ENCODE data around the gene CHTF18. TPM values are rescaled to one million over a fixed set of nuclear protein-coding genes. Genes with fewer than 3 reads are reported as not detected.

Gene CHTF18
- total and polyA plus RNA-seq, 2 of the 4 experiments (the other 2 are of a cell fraction) = 3.2 to 21.4 TPM

GRCh38 chr16:824601-825000, 36.2 kb downstream of the CHTF18 start:
- Histone ChIP-seq H2AFZ (replicated peaks; ENCODE audit: low read length, poor library complexity) (peak overlapping the region; percentile 67), H3K27me3 (ENCODE audit: control insufficient read depth, insufficient read depth, low read length) (peaks cover 30% of the 10 kb centered on the region), H4K91ac (ENCODE audit: insufficient read depth, low read depth, low read length) (no peak overlapping the region), H2AK9ac (replicated peaks; ENCODE audit: low read depth, low read length, poor library complexity) (no peak overlapping the region), H2BK20ac (ENCODE audit: low read depth, low read length) (no peak overlapping the region), H2BK120ac (ENCODE audit: low read depth, low read length) (no peak overlapping the region), H3K4me1 (ENCODE audit: control insufficient read depth, insufficient read depth, low read length) (peaks cover 4% of the 10 kb centered on the region; the same call in 1 of the 2 replicates), H3K23ac (ENCODE audit: low read depth, low read length) (no peak overlapping the region), H3K9me3 (ENCODE audit: control insufficient read depth, insufficient read depth, low read length) (no peaks in the 10 kb centered on the region), H3K4ac (ENCODE audit: low read depth, low read length) (no peak overlapping the region), H3K36me3 (ENCODE audit: control insufficient read depth, insufficient read depth, low read length) (no peaks in the 10 kb centered on the region), H3K9me1 (ENCODE audit: insufficient read depth, low read length) (no peaks in the 10 kb centered on the region; the same call in 1 of the 2 replicates), H3K14ac (replicated peaks; ENCODE audit: low read depth, low read length) (no peak overlapping the region), H3K79me1 (ENCODE audit: low read depth in 1 of 2, low read length in 2 of 2) (no peaks in the 10 kb centered on the region), H4K20me1 (ENCODE audit: insufficient read depth, low read length) (no peaks in the 10 kb centered on the region), H2BK15ac (ENCODE audit: low read depth, low read length) (no peak overlapping the region), H3K56ac (ENCODE audit: extremely low read depth, insufficient read depth, low read length) (no peak overlapping the region), H3K18ac (ENCODE audit: low read depth, low read length) (no peak overlapping the region), H2BK5ac (ENCODE audit: low read depth, low read length, poor library complexity, severe bottlenecking) (no peak overlapping the region), H2AK5ac (ENCODE audit: low read depth, low read length) (no peak overlapping the region), H4K5ac (ENCODE audit: low read depth, low read length) (no peak overlapping the region), H3K9ac (ENCODE audit: low read depth, low read length) (no peak overlapping the region), H3K27ac (ENCODE audit: insufficient read depth, low read length) (no peak overlapping the region), H4K8ac (ENCODE audit: low read depth in 2 of 2, low read length in 2 of 2) (no peak overlapping the region), H3K4me2 (ENCODE audit: low read depth, low read length) (no peak overlapping the region), H3K4me3 (ENCODE audit: insufficient read depth, low read depth, low read length) (no peak overlapping the region)
- DNase-seq = no peak
- no peak for TF ChIP-seq USF2 (IDR thresholded peaks at IDR 0.05; ENCODE audit: low read depth, low read length)
- CTCF ChIA-PET = no interaction called here
- 93% methylated on average over 23 of the region's 25 CpGs; no CpG with 5 or more reads in 1 of the 2 experiments for WGBS, 2 experiments (ENCODE audit: extremely low coverage in 2 of 2, insufficient read length in 1 of 2)
- ATAC-seq (ENCODE audit: low read depth) = no peak
- BruUV-seq (replicated peaks) = no TSS peak
- intact Hi-C loops (cut with micrococcal nuclease) (no loop called here), dilution Hi-C loops (cut with HindIII; ENCODE audit: low sequenced_read_pairs, unreplicated experiment) (no loop called here), in situ Hi-C loops (cut with MboI; ENCODE audit: low sequenced_read_pairs) (loop anchor here (25.0 kb wide), 1 partner anchor 388 kb away; no protein-coding TSS in a partner anchor)
- POLR2A ChIA-PET (ENCODE audit: unreplicated experiment) = no interaction called here
